UCSD-AML1 (cell line): ENCODE results near the gene SEMA4A.

Experiments
- DNase-seq: peaks from one replicate; lab custom pipeline; 2025; ENCODE audit not compliant: unreplicated experiment; lab: John Stamatoyannopoulos, UW

SEMA4A gene

GRCh38 chr1:156226116-156226538 is 72.7 kb downstream of the SEMA4A start:
- no peak for DNase-seq

DNA sequence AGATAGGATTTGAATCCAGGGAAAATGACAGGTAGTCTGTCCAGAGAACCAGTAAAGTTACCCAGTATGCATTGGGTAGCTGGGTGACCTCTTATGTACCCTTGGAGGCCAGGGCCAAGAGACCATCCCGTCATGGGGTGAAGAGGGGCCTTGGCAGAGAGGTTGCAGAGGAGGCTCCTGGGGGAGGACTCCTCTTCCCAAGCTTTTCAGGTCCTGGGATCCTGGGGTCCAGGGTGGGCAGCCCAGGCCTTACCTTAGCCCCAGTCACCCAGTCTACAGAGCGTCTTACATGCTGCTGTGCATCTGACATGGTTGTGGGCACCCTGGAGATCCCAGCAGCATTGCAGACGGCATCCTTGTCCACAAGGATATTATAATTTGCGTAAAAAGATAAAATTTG is 73.4 kb downstream of the SEMA4A start:
- DNase-seq = no peak
